NCI-H1048 (cell line): Measurements from ENCODE around the gene ZNF428.
"Not testable (repeated sequence)": the region's sequence is repeated elsewhere in the genome, so short reads cannot be mapped to it uniquely, and the experiment has no call there.

Source experiments
- DNase-seq: peaks from one replicate; lab custom pipeline; 2025; lab: John Stamatoyannopoulos, UW

ZNF428 gene

GRCh38 chr19:43619262-43620060 is at the start of gene ZNF428:
TSS of gene ZNF428 (minus strand) at chr19:43619629. CDS start at chr19:43614304, 5,325 bp downstream.
- DNase-seq = peak; percentile 96

GRCh38 chr19:43668406-43669109 is 49.1 kb upstream of the ZNF428 start:
- DNase-seq = peak; percentile 89

GRCh38 chr19:43667876-43668405 is 48.5 kb upstream of the ZNF428 start:
- DNase-seq = peak; percentile 89

- no peak for DNase-seq
These were observed 47.9 kb upstream of the ZNF428 start for GRCh38 chr19:43667126-43667875.

GRCh38 chr19:43664018-43664417 is 44.6 kb upstream of the ZNF428 start:
- DNase-seq = no peak

GRCh38 chr19:43662487-43662886 is 43.1 kb upstream of the ZNF428 start:
- no peak for DNase-seq

- DNase-seq = no peak
These were observed 41.5 kb upstream of the ZNF428 start for GRCh38 chr19:43660971-43661360.

GRCh38 chr19:43660301-43660970 is 41.0 kb upstream of the ZNF428 start:
- no peak for DNase-seq

GRCh38 chr19:43658494-43658893 is 39.1 kb upstream of the ZNF428 start:
- DNase-seq = no peak

- no peak for DNase-seq
These were observed 38.6 kb upstream of the ZNF428 start for GRCh38 chr19:43658001-43658400.

- no peak for DNase-seq
These were observed 37.0 kb upstream of the ZNF428 start for GRCh38 chr19:43656436-43656835.

- DNase-seq = no peak
These were observed 33.1 kb upstream of the ZNF428 start for GRCh38 chr19:43652546-43652874.

GRCh38 chr19:43651758-43652545 is 32.5 kb upstream of the ZNF428 start:
- no peak for DNase-seq

GRCh38 chr19:43650276-43650675 is 30.8 kb upstream of the ZNF428 start:
- DNase-seq = not testable (repeated sequence)

- no peak for DNase-seq
These were observed 30.1 kb upstream of the ZNF428 start for GRCh38 chr19:43649514-43649913.

- DNase-seq = no peak
These were observed 29.2 kb upstream of the ZNF428 start for GRCh38 chr19:43648633-43649032.

- DNase-seq = no peak
These were observed 24.8 kb upstream of the ZNF428 start for GRCh38 chr19:43644181-43644580.

- DNase-seq = no peak
These were observed 23.9 kb upstream of the ZNF428 start for GRCh38 chr19:43643326-43643725.

- DNase-seq = no peak
These were observed 23.1 kb upstream of the ZNF428 start for GRCh38 chr19:43642531-43642930.

- DNase-seq = no peak
These were observed 21.9 kb upstream of the ZNF428 start for GRCh38 chr19:43641333-43641732.

GRCh38 chr19:43640424-43640757 is 21.0 kb upstream of the ZNF428 start:
- no peak for DNase-seq
